HEK293T (cell line): ENCODE data around the gene PMS1.

Experiments
- CTCF ChIA-PET: fragments of 350-600 bp; formaldehyde crosslinking; extraction: SDS; loops from one replicate; lab custom pipeline; 2021; ENCODE audit warnings: antibody characterized with exemption, inconsistent platforms; lab: Yijun Ruan, JAX
- POLR2A ChIA-PET: fragments of 350-600 bp; formaldehyde crosslinking; extraction: SDS; loops from one replicate; lab custom pipeline; 2020; ENCODE audit warnings: antibody characterized with exemption, inconsistent platforms; lab: Yijun Ruan, JAX
- DNase-seq: peaks from one replicate; pipeline ENCODE4 v3.0.0; 2012; ENCODE audit warnings: mixed read lengths; ENCODE audit errors: extremely low spot score
- ARNT ChIP-seq: fragments of 450-650 bp; IDR thresholded peaks from 2 replicates; pipeline ENCODE4 v1.6.1; 2017; ENCODE audit warnings: mild to moderate bottlenecking
- BHLHE40 ChIP-seq: fragments of 450-650 bp; IDR thresholded peaks from 2 replicates; pipeline ENCODE4 v1.6.1; 2016; ENCODE audit warnings: mild to moderate bottlenecking, moderate library complexity, borderline replicate concordance
- CTBP1 ChIP-seq: fragments of 450-650 bp; IDR thresholded peaks from 2 replicates; pipeline ENCODE4 v1.6.1; 2016; ENCODE audit warnings: borderline replicate concordance
- ELF4 ChIP-seq: fragments of 450-650 bp; IDR thresholded peaks from 2 replicates; pipeline ENCODE4 v1.6.1; 2017; ENCODE audit warnings: antibody characterized with exemption
- FOXA1 ChIP-seq: fragments of 450-650 bp; IDR thresholded peaks from 2 replicates; pipeline ENCODE4 v1.6.1; 2016; ENCODE audit warnings: mild to moderate bottlenecking
- FOXK2 ChIP-seq: fragments of 450-650 bp; IDR thresholded peaks from 2 replicates; pipeline ENCODE4 v1.6.1; 2016; ENCODE audit warnings: mild to moderate bottlenecking
- FOXM1 ChIP-seq: fragments of 450-650 bp; IDR thresholded peaks from 2 replicates; pipeline ENCODE4 v1.6.1; 2017; ENCODE audit warnings: mild to moderate bottlenecking, borderline replicate concordance
- HDGF ChIP-seq: fragments of 450-650 bp; IDR thresholded peaks from 2 replicates; pipeline ENCODE4 v1.6.1; 2017; ENCODE audit warnings: antibody characterized with exemption, borderline replicate concordance
- L3MBTL2 ChIP-seq: fragments of 450-650 bp; conservative IDR thresholded peaks from 2 replicates; pipeline ENCODE4 v1.6.1; 2016; ENCODE audit warnings: mild to moderate bottlenecking
- LEF1 ChIP-seq: fragments of 450-650 bp; IDR thresholded peaks from 2 replicates; pipeline ENCODE4 v1.6.1; 2017; ENCODE audit warnings: mild to moderate bottlenecking, borderline replicate concordance
- NFRKB ChIP-seq: fragments of 450-650 bp; IDR thresholded peaks from 2 replicates; pipeline ENCODE4 v1.6.1; 2016; ENCODE audit warnings: mild to moderate bottlenecking, moderate library complexity
- PKNOX1 ChIP-seq: fragments of 450-650 bp; IDR thresholded peaks from 2 replicates; pipeline ENCODE4 v1.6.1; 2016
- SP1 ChIP-seq: fragments of 450-650 bp; IDR thresholded peaks from 2 replicates; pipeline ENCODE4 v1.6.1; 2017
- SUZ12 ChIP-seq: fragments of 450-650 bp; IDR thresholded peaks from 2 replicates; pipeline ENCODE4 v1.6.1; 2016; ENCODE audit warnings: mild to moderate bottlenecking
- TARDBP ChIP-seq: fragments of 450-650 bp; IDR thresholded peaks from 2 replicates; pipeline ENCODE4 v1.6.1; 2016
- ZNF384 ChIP-seq: fragments of 450-650 bp; IDR thresholded peaks from 2 replicates; pipeline ENCODE4 v1.6.1; 2016

PMS1 gene

GRCh38 chr2:189799030-189799331 lies 14.7 kb downstream of the PMS1 start:
- no peak for TF ChIP-seq FOXK2
- TF ChIP-seq SP1, result no peak
- no peak for TF ChIP-seq NFRKB
- no peak for TF ChIP-seq LEF1
- no peak for TF ChIP-seq FOXM1
- no peak for TF ChIP-seq BHLHE40
- no peak for TF ChIP-seq HDGF
- TF ChIP-seq SUZ12, result no peak
- TF ChIP-seq PKNOX1, result no peak
- TF ChIP-seq ARNT, result no peak
- TF ChIP-seq CTBP1, result no peak
- POLR2A ChIA-PET, result interaction anchor here (2.0 kb wide), 1 partner anchor 15 kb away, joined by 6 read pairs; the partner anchor contains the start of genes ORMDL1 and PMS1
- no peak for DNase-seq
- CTCF ChIA-PET, result interaction anchor here (0.6 to 1.1 kb wide), 6 partner anchors 9 to 267 kb away, joined by 3 to 7 read pairs (median 4); no protein-coding TSS in a partner anchor

GRCh38 chr2:189799531-189799930 lies 15.3 kb downstream of the PMS1 start:
- no peak for DNase-seq
- TF ChIP-seq FOXM1 (no peak), NFRKB (no peak), ELF4 (no peak), BHLHE40 (no peak), L3MBTL2 (no peak), HDGF (no peak)
- CTCF ChIA-PET, result no interaction called here
- POLR2A ChIA-PET, result interaction anchor here (2.0 kb wide), 1 partner anchor 15 kb away, joined by 6 read pairs; the partner anchor contains the start of genes ORMDL1 and PMS1

- ChIA-PET POLR2A (interaction anchor here (0.8 kb wide), 1 partner anchor 40 kb away, joined by 3 read pairs; the partner anchor contains the start of gene OSGEPL1), CTCF (no interaction called here)
- TF ChIP-seq TARDBP (no peak), BHLHE40 (no peak), ELF4 (no peak), FOXA1 (no peak), CTBP1 (no peak), HDGF (no peak), FOXM1 (no peak), NFRKB (no peak), ARNT (no peak), PKNOX1 (no peak), SUZ12 (no peak), FOXK2 (no peak), LEF1 (no peak), L3MBTL2 (no peak), SP1 (no peak), ZNF384 (no peak)
- no peak for DNase-seq
Observed at GRCh38 chr2:189802396-189802912, 18.2 kb downstream of the PMS1 start.

- ChIA-PET POLR2A (no interaction called here), CTCF (no interaction called here)
- no peak for TF ChIP-seq SUZ12
- no peak for TF ChIP-seq BHLHE40
- no peak for TF ChIP-seq FOXK2
- no peak for TF ChIP-seq LEF1
- TF ChIP-seq SP1, result no peak
- TF ChIP-seq NFRKB, result no peak
- no peak for TF ChIP-seq ARNT
- no peak for TF ChIP-seq ELF4
- TF ChIP-seq L3MBTL2, result no peak
- TF ChIP-seq HDGF, result no peak
- TF ChIP-seq TARDBP, result no peak
- no peak for TF ChIP-seq CTBP1
- no peak for TF ChIP-seq ZNF384
- TF ChIP-seq FOXA1, result no peak
- no peak for TF ChIP-seq FOXM1
- TF ChIP-seq PKNOX1, result no peak
- no peak for DNase-seq
Observed at GRCh38 chr2:189803431-189803830, 19.2 kb downstream of the PMS1 start.

- ChIA-PET CTCF (no interaction called here), POLR2A (no interaction called here)
- TF ChIP-seq BHLHE40, result no peak
- DNase-seq, result no peak
Observed at GRCh38 chr2:189818249-189819038, 34.2 kb downstream of the PMS1 start.

- no peak for TF ChIP-seq FOXM1
- TF ChIP-seq LEF1, result no peak
- TF ChIP-seq PKNOX1, result no peak
- no peak for TF ChIP-seq SUZ12
- no peak for TF ChIP-seq ZNF384
- TF ChIP-seq BHLHE40, result no peak
- no peak for TF ChIP-seq FOXK2
- ChIA-PET POLR2A (no interaction called here), CTCF (no interaction called here)
- no peak for DNase-seq
Observed at GRCh38 chr2:189819297-189819704, 35.1 kb downstream of the PMS1 start.
